ENCODE measurements around the gene COL4A2.

The COL4A2 gene

DNA sequence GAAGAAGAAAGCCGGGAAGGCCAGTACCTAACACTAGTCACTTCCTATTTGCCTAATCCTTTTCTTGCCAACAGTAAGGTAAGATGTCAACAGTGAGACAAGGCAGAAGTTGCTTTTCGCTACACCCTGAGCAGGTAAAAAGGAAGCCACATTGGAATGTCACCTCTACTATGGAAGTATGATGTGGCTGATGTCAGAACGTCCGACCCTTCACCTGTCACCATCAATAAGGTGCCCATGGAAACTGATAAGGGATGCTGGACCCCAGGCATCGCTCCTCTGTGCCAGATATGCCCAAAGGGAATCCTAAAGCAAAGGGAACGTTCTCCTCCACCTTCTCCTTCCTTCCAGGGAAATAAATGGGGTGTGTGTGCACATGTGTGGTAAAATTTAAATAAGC lies 34.4 kb upstream of the COL4A2 start:
- DNase-seq: no peak

DNA sequence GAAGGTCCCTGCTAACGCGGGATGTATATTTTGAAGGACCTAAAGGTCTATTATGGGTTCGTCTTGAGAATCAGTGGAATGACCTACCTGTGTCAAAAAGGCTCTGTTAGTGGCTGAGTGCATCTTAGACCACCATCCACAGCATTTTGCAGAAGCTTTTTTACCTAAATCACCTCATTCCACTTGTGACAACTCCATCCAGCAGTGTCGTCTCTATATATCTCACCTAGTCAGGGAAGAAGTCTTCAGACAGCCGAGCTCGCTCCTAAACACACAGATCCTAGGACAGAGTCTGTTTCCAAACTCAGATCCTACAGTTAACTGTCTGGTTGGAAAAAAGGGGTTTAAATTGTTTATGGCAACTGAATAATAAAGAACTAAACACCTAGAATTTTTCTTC lies 33.8 kb upstream of the COL4A2 start:
- DNase-seq: no peak

DNA sequence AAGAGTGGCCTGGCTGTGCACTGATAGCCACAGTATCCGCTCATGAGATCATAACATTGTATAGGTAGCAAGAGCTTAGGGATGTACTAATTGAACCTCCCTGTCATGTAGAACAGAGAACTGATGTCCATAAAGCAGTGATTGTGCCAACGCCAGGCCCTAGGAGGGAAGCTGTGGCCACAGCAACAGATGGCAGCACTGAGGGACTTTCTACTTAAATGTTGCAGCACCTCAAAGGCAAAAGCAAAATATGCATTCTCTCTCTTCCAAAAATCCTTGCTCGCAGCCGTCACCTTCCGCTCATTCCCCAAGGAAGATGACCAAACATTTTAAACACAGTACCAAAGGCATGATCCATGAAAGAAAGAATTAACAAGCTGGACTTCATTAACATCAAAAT lies 32.4 kb upstream of the COL4A2 start:
- DNase-seq: no peak

DNA sequence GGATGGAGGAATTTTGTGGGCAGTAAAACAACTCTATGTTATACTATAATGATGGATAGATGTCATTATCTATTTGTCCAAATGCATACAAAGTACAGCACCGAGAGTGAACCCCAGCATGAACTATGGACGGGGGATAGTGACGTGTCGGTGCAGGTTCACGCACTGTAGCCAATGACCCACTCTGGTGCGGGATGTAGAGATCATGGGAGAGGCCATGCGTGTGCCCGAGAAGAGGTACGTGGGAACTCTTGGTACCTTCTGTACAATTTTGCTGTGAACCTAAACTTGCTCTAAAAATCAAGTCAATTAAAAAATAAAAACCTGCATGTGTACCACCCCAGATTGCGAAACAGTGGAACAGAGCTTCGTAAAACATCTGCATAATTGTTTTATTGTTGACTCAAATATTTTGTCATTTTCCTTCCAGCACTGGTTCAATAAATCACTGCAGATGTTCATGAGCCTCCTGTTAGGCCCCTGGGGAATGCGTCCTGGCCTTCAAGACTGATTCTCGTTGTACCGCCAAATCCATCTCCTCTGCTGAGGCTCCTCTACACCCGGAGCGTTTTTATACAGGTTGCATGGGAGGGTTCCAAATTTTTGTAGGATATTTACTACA lies 31.0 kb upstream of the COL4A2 start:
- no peak for DNase-seq

DNA sequence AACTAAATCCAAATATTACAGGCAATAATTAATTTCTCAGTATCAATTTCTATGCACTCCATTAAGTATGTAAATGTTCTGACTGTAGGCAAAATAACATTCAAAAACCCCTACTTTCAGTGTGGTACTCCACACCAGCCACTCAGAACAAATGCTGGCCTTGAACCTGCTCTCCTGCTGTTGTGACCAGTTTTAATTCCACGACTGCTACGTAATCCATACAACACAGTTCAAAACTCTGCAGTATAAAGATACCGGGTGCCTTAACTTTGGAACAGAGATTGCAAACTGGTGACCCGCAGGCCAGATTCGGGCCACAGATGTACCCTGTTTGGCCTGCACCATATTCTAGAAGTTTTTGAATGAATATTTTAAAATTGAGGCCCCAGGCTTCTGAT lies 30.5 kb upstream of the COL4A2 start:
- DNase-seq: no peak

DNA sequence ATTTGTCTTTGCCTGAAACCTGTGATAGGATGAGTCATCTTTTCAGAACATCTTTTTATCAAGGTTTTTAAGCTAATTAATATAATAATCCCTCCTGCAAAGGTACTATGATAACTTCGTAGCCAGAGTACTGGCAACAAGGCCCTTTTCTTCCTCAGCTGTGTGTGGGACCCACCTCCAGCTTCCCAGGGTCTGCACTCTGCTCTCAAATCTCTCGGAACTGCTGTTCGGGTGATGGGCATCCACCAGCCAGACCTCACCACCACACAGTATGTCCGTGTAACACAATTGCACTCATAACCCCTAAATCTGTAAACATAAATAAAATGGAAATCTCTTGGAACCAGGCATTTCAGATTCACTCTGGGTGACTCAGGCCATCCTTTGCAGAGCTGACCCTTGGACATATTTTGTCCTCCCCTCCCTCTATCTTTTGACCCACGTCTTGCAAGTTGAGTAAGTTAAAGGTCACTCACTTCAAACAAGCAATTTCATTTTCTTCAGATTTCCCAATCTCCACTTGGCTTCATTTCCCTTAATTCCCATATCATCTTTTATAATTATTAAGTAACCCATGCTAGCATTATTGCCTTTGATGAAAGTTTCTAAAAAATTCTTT lies 29.6 kb upstream of the COL4A2 start:
- DNase-seq: no peak

DNA sequence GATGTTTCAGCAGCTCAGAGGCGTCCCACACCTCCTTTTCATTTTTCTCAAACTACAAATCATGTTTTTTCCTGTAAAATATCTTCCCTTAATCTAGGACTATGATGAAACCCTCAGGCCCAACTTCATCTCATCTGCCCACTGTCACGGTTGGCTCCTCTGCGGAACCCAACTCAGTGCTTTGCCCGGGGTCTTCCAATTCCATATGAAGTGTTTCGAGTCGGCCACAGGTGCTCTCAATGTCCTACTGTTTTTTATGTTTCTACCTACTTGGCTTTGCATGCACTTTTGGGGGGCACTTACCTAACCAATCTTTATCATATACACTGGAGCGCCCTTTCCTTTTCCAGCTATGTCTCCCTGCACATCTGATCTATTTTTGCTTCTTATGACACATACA lies 28.2 kb upstream of the COL4A2 start:
- DNase-seq: no peak

DNA sequence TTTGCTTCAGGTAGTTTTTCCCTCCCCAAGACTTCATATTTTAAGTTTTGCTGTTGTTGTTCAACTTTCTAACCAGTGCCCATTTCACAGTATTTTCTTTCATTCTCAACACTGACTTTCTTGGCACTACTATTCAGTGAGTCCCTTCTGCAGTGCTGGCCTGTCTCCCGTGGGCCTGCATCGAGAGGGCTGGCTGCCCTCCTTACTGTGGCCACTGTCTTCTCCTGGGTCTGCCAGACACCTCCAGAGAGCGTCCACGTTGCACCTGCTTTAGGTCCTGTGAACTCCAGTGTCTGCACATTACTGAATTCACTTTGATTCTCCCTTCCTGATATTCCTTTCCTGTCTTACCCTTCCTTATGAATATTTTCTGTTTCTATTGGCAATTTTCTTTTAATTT lies 27.4 kb upstream of the COL4A2 start:
- DNase-seq: no peak

DNA sequence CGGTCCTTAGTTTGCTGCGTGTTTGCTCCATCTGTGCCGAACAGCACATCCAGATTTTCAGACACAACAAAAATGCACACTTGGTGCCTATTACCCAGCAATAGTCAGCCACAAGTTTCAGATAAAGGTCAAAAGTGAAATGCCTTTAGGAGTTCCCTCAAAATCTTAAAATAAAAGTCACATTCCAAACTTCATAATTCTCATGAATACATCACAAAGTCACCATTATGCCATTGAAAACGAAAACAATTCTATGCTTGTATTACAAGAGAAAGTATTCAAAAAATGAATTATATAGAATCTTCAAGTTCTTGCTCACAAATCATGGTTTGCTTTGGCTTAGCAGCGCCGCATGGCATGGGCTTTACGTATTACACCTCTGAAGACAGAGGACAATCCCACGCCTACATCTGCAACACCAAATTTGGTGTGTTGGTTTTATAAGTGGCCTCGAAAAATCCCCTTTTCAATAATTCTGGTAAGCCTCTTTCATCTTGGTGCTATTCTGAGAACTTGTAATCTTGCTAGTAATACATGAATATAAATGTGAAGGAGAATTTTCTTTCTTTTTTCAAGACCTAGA lies 26.8 kb upstream of the COL4A2 start:
- no peak for DNase-seq

DNA sequence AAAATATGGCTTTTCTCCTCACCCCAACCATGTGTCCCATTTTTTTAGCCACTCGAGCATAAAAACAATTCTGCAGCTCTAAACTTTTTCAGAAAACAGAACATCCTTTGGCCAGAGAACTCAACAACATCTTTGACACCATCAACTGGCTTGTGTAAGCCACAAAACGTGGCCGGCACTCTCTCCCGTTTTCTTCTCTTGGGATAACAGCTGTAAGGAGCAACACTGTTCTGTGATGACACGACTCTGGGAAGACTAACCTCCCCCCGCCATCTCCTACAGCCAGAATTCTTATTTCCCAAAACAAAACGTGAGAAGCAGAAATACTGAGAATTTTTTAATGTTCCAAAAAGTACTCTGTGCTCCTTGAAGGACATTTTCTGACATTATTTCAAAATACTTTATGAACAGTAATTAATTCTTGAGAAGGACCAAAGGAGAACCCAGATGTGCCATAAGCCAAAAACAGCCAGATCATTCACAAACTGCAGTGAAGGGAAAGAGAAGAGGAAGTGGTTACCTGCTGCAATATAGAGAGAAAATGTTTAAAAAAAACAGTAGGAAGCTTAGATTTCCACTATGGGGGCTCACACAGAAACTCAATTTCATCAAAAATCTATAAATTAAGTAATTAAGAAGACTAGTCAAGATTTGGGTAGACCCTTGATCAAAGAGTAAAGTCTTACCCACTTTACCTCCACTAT lies 25.9 kb upstream of the COL4A2 start:
- no peak for DNase-seq

DNA sequence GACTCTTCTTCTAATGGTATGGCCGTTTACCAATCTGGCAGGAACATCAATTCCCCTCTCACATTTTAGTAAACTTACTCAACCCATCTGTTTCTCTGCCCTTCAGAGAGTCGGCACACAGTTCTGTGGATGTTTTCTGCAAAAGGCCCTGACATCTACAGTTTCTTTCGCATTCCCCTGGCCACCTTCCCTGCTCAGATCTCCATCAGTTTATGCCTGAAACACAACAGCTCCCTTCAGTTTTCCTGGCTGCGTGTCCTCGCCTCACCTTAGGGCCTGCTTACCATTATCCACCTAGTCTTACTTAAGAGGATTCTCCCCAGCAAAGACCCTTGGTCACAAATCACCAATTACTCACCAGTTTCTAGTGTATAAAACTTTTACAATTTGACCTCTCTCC lies 25.3 kb upstream of the COL4A2 start:
- no peak for DNase-seq

DNA sequence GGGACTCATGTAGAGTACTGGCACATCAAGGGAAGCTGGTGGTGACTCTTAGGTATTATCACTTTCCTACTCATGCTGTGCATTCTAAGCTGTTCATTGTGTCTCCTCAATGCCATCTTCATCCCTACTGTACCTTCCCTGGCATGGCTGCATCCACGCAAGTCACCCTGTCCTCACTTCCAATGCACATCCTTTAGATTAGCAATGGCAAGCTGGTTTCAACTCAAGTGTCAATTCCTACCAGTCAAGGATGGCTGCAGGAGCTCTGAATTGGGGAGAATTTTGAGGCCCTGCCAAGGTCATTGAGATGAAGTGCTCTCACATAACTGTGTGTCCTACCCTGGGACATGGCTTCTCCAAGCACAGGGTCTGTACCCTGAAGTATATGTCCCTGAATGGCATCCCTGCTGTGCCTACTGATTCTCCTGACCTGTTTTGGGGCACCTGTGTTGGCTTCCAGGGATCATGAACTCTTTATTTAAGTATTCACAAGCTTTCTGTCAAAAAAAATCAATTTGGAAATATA lies 24.7 kb upstream of the COL4A2 start:
- DNase-seq: no peak

DNA sequence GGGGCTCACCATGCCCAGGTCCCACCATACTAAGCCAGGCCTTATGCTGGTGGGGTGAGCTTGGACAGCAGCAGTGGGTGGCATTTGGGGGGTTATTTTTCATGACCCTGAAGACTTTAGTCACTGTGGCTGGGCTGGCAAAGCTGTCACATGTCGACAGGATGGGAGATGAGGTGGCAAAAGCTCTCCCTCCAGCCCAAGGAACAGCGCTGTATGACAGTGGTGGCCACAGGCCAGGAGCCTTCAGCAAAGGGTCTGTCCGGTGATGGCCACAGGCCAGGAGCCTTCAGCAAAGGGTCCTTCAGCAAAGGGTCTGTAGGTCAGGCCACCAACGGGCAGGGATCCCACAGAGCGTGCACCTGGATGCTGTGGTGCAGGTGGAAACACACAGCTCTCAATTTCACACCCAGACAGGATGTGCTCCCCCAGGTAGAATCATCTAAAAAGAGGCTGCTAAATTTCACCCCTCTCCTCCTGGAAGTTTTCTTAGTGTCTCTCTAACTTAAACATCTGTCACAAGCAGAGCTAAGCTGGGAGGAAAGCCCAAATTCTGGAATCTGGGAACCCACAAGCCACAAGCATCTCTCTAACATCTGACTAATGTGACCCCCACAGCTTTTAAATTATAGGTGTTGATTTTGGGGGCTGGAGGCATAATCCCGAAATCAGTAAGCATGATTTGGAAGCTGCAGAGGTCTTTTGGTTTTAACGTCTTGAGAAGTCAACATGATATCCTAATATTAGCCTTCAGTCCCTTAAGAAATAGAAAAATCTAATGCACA lies 23.2 kb upstream of the COL4A2 start:
- no peak for DNase-seq

DNA sequence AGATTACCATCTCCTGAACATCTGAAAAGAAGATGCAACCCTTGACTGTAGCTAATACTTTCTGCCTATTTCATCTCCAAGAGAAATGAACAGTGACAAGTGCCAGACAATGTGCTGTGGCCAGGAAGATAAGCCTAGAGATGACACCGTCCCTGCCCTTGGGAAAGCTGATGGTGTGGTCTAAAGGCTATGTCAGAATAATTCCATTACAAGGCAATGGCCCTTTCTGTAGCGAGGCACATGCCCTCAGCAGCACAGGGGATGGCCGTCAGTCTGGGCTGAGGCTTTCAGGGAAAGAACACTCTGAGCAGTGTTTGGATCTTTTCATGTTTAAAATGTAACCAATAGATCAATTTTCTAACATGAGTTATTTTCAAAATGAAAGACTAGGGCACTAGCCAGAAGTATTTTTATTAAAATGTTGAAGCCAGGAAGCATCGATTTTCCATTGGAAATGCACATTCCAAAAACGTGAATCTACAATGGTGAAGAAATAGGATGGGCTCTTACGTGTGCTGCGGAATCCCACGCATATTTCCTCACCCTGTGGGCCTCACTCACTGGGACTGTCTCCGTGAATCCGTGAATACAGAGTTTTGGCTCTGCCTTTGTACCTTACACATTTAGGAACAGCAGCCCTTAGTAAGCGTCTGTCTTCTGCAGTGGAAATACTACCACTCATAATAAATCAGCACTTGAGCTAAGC lies 22.2 kb upstream of the COL4A2 start:
- DNase-seq: no peak

DNA sequence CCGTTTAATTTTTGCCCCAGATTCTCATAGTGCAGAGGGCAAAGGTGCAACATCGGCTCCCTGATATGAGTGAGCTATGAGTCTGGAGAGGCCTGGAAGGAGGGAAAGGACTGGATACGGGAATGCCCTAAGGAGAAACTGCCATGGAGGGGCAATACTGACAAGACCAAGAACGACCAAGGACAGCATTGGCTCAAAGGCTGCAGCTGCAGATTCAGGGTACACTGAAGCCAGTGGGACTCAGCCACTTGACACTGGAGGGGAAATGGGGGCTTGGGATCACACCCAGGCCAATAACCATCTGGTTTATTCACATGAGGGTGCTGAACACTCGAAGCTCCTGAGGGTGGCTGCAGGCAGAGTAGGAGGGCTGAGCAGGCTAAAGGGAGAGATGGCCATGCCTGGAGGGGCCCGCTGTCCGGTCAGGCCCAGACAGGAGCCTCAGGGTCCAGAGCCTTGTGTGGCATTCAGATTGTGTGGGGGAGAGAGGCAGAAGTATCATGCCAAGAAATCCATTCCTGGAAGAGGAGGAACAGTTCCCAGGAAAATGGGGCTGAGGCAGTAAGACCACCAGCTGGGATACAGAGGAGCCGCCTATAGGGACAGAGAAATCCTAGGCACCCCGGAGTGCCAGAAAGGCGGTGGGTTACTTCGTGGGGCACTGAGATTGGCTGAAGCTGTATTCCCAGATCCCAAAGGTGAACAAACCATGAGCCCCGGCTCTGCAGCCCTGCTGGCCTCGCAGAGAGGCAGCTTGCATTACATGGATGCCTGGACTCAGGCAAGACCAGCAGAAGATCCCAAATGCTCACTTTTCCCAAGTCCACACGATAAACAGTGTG lies 20.9 kb upstream of the COL4A2 start:
- DNase-seq: no peak

DNA sequence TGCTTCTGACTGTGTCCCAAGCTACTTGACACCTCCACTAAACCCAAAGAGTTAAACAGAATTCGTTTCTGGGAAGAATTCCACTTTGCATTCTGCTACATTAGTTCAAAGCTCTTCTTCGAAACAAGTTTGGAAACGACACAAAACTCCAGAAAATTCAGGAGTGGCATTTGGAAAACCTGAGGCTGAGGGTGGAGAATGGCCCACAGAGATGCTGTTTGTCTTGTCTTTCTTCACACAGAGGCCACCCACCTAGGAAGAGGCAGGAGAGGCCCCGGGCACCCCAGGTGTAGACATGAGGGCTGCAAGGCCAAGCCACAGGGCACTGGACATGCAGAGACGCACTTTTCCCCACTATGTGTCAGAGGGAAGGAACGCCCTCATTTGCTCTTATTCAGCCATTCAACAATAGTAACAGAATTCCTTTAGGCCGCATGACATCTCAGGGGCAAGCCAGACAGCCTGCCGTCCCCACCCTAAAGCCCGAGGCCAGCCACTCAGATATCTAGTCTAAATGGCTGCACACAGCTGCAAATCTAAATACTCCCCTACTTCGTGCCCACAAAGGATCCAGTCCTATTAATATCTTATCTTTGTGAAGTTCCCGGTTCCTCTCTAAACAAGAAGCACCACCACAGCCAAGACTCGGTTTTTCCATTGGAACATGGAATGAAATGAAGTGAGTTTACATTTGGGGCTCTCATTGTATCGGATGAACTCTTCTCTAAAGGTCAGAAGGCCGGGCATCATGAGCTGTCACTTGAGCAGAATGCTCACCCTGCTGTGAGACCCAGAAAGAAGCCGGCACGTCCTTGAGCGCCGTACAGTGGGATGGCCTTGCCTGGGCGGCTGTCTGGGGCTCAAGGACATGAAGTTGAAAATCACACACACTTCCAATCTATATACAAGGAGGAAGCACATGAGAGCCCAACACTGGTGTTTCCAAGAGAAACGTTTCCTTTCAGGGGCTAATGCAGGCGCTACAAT lies 20.0 kb upstream of the COL4A2 start:
- DNase-seq: no peak

DNA sequence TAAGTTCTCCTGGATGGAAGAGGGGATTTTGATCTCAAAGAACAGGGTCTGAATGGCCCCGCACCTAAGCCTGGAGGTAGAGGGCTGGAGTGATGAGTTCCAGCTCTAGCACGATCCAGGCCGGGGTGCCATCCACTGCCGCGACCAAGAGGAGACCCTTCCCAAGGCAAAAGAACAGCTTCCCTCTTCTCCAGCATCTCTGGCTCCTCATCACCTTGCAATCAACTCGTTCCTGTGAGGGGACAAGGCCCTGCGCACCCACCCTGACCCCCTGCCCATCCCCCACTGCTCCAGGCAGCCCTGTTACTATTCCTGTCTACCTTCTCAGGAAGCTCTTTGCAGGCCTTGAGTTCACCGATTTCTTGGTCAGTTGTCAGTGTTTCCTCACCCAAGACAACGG lies 17.9 kb upstream of the COL4A2 start:
- DNase-seq: no peak

DNA sequence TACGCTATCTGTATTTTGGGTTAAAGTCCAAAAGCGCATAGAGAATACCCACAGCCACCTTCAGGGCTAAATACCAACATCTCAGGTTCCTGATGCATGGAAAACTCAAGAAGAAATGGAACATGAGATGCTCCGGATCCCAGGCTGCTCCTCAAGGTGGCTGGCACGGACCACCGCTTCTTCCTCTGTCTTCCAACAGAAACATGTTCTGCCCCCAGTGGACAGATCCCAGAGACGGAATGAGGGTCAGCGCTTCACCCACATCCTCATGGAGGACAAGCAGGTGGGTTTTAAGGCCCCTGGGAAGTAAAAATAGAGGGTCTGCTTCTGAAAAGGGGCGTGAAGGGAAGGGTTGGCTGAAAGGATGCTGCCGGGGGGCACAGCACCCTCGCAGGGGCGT lies 17.4 kb upstream of the COL4A2 start:
- no peak for DNase-seq

DNA sequence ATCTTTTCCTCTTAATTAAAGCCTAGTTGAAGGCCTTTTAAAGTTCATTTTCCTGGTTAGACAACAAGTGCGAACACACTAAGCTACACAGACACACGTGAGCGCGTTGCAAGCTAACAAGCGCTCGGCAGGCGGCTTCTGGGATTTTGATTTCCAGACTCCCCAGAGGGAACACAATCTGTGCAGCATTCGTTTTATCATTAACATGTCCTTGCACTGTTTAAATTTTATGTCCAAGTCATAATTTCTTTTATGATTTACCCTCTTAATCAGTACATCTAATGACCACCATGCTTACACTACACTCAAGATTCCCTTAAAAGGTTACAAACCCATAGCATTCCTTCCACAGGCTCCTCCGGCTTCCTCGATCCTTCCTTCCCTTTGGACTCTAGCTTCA lies 16.9 kb upstream of the COL4A2 start:
- DNase-seq: no peak

DNA sequence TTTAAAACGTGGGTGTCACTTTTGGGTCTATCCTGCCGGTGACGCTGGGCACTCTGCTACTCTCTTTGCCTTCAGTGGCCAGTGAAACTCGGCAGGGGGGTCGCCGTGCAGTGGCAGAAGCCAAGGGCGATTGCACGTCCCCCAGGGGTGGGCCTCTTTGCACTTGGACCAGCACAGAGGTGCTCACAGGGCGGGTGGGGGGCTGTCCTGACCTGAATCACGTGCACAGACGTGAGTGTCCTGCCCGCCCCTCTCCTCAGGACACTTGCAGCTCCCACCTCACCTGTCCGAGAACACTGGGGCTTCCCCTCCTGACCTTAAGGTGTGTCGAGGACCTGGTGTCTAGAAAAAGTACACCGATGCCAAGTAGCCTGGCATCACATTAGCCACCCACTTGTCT lies 16.3 kb upstream of the COL4A2 start:
- no peak for DNase-seq
